Fibroblast of mammary gland (primary cell): ENCODE data around the gene RUNDC1.

Experiments used
- DNase-seq: peaks from one replicate; pipeline ENCODE4 v3.0.0-alpha.2; 2010; ENCODE audit warnings: low read depth
- H3K4me3 ChIP-seq: 2 replicates; pipeline ENCODE4 v1.5.1; 2011; ENCODE audit warnings: low read depth, mild to moderate bottlenecking, low read length, moderate library complexity; ENCODE audit not compliant: control insufficient read depth
- TF ChIP-seq, protein P1 (sequence below): conservative IDR thresholded peaks from 2 replicates; pipeline ENCODE4 v1.5.1; 2011; ENCODE audit warnings: low read depth, low read length, inconsistent platforms; ENCODE audit not compliant: control insufficient read depth, insufficient read depth

RUNDC1 gene

DNA sequence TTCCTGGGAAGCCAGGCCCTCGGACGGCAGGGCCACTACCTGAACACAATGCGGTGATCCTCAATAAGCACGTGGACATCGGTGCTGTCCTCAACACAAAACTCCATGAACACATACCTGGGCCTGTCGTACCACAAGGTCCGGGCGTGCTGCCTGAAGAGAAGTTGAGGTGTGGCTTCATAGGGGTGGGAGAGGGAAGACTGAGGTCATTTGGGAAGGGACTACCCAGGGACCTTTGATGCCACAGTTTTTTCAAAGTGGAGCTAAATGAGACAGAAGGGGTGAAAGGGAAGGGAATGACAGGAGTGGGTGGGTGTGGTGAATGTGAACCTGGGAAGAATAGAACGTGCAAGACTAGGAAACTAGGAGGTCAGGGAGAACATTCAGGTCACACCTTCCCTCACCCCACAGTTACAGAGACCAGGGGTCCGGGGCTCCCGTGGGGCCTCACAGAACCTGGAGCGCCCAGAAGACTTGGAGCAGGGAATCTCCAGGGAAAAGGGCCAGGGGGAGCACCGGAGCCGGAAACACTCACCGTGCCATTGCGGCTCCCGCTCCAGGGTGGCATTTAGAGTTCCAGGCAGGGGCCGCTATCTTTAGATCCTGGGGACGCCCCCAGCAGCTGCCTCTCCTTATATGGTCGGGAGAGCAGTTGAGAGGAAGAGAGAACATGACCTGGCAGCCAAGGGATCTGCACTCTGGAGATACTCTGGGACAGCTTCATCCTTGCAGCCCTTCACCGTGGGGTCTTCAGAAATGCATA lies 673 bp upstream of the RUNDC1 start, which contains the start of gene PTGES3L:
TSS of gene PTGES3L (minus strand) at position 570 of the 763 bp plus-strand sequence. CDS start at position 543, 27 bp downstream.
- peak within 1 kb of the TSS; percentile 76 for H3K4me3 ChIP-seq
- no peak for DNase-seq
- TF ChIP-seq, protein P1, sequence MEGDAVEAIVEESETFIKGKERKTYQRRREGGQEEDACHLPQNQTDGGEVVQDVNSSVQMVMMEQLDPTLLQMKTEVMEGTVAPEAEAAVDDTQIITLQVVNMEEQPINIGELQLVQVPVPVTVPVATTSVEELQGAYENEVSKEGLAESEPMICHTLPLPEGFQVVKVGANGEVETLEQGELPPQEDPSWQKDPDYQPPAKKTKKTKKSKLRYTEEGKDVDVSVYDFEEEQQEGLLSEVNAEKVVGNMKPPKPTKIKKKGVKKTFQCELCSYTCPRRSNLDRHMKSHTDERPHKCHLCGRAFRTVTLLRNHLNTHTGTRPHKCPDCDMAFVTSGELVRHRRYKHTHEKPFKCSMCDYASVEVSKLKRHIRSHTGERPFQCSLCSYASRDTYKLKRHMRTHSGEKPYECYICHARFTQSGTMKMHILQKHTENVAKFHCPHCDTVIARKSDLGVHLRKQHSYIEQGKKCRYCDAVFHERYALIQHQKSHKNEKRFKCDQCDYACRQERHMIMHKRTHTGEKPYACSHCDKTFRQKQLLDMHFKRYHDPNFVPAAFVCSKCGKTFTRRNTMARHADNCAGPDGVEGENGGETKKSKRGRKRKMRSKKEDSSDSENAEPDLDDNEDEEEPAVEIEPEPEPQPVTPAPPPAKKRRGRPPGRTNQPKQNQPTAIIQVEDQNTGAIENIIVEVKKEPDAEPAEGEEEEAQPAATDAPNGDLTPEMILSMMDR, result no peak

- peak overlapping the region; percentile 76 for H3K4me3 ChIP-seq
- TF ChIP-seq, protein P1, result no peak
- peak; percentile 62 for DNase-seq
Observed at GRCh38 chr17:42980766-42981397, 517 bp downstream of the RUNDC1 start.

DNA sequence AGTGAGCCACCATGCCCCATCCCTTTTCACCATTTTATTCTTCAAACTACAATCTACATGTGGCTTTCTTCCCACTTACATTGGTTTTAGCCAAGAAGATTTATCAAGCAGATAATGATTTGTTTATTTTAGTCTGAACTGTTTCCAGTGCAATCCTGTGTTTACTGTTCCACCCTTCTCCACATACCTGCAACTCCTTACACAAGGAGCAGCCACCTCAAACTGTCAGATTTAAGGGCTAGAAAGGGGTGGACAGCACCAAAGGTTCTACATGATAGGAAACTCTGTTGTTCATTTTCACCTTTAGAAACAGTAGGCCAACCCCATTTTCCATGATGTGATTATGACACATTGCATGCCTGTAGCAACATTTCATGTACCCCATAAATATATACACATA lies 1.9 kb downstream of the RUNDC1 start:
- DNase-seq, result no peak
- TF ChIP-seq, protein P1, result no peak
- no peak overlapping the region for H3K4me3 ChIP-seq

GRCh38 chr17:42985225-42985624 lies 4.9 kb downstream of the RUNDC1 start:
- TF ChIP-seq, protein P1, result no peak
- H3K4me3 ChIP-seq, result no peak overlapping the region
- DNase-seq, result no peak

DNA sequence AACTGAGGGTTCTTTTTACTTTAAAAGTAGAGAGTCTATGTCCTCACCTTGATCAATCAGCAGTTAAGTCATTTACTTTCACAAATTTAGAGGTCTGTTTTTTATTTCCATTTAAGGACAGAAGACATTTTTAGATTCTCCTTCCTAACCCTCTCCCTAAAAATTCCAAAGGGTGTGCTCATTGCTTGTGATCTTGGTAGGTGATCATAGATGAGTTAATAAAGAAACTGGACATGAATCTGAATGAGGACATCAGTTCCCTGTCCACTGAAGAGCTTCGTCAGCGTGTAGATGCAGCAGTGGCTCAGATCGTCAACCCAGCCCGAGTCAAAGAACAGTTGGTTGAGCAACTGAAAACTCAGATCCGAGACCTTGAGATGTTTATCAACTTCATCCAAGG lies 8.8 kb downstream of the RUNDC1 start:
- TF ChIP-seq, protein P1, result no peak
- no peak overlapping the region for H3K4me3 ChIP-seq
- no peak for DNase-seq

DNA sequence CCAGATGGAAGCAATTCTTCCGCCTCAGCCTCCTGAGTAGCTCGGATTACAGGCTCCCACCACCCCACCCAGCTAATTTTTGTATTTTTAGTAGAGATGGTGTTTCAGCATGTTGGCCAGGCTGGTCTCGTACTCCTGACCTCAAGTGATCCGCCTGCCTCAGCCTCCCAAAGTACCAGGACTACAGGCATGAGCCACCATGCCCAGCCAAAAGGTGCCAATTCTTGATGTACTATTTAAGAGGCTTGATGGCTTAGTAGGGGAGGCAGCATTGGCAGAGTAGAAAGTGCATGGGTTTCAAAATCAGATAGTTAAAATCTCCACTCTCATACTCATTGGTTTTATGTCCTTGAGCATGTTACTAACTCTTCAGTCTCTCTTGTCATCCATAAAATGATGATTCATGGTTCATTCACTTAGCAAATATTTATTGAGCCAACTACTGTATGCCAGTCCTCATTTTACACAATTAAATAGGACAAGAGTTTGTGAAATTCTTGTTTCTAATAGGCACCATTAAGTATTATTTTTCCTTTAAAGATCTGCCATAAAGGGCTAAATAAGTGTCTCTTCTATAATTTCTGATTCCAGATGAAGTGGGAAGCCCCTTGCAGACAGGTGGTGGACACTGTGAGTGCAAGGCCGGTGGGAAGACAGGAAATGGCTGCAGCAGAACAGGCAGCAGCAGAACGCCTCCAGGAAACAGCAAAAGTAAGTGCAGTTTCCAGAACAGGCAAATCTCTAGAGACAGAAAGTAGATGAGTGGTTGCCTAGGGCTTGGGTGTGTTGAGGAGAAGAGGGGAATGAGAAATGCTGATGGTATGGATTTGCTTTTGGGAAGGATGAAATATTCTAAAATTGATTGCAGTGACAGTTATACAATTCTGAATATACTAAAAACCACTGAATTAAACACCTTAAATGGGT lies 9.6 kb downstream of the RUNDC1 start:
- H3K4me3 ChIP-seq, result no peak overlapping the region
- peak; percentile 67 for DNase-seq
- TF ChIP-seq, protein P1, result no peak
